Upper lobe of left lung (tissue), 6 donors: ENCODE measurements around the gene SPDEF. TPM values are rescaled to one million over a fixed set of nuclear protein-coding genes. Genes with fewer than 3 reads are reported as not detected.

Experiments used
- ATAC-seq, 2 donors: fragments of 200-7000 bp; cut with Tn5 transposase; one replicate each; pipeline ENCODE4 v1.9.1; 2022; ENCODE audit warnings: mild to moderate bottlenecking in 2 of 2, moderate library complexity in 2 of 2; ENCODE audit not compliant: low FRiP score in 2 of 2
- DNase-seq, 2 donors: peaks; one replicate each; pipeline ENCODE4 v3.0.0-alpha.2; 2019 to 2020
- H3K27ac ChIP-seq, 4 donors: fragments of 200-600 bp; sonication (generic); one replicate each; pipeline ENCODE4 v1.5.1; 2016 to 2019
- H3K27me3 ChIP-seq, 4 donors: fragments of 200-600 bp; sonication (generic); one replicate each; pipeline ENCODE4 v1.5.1; 2017 to 2019
- H3K36me3 ChIP-seq, 4 donors: fragments of 200-600 bp; sonication (generic); one replicate each; pipeline ENCODE4 v1.5.1; 2016 to 2019
- H3K4me1 ChIP-seq, 4 donors: fragments of 200-600 bp; sonication (generic); one replicate each; pipeline ENCODE4 v1.5.1; 2018 to 2019
- H3K4me3 ChIP-seq, 4 donors: fragments of 200-600 bp; sonication (generic); one replicate each; pipeline ENCODE4 v1.5.1; 2017 to 2019; ENCODE audit warnings: mild to moderate bottlenecking in 2 of 4, moderate library complexity in 1 of 4
- H3K9me3 ChIP-seq, 4 donors: fragments of 200-600 bp; sonication (generic); one replicate each; pipeline ENCODE4 v1.5.1; 2018 to 2019
- EP300 ChIP-seq, 4 donors: sonication (generic); formaldehyde crosslinking; IDR thresholded peaks; one replicate each; pipeline ENCODE4 v1.5.1; 2017; ENCODE audit warnings: antibody characterized with exemption in 4 of 4, control low read depth in 2 of 4
- POLR2A ChIP-seq, 4 donors: fragments of 450-650 bp; IDR thresholded peaks; one replicate each; pipeline ENCODE4 v1.5.1; 2016 to 2017; ENCODE audit warnings: antibody characterized with exemption in 4 of 4, mild to moderate bottlenecking in 2 of 4
- POLR2AphosphoS5 ChIP-seq, 2 donors: sonication (generic); formaldehyde crosslinking; IDR thresholded peaks; one replicate each; pipeline ENCODE4 v1.5.1; 2017; ENCODE audit warnings: antibody characterized with exemption in 2 of 2
- whole genome bisulfite sequencing, 2 donors: methylation state at CpG; one replicate each; pipeline ENCODE4 v1.1.5; 2017 to 2018; 5-methylcytosine and 5-hydroxymethylcytosine counted together
- total RNA-seq, 6 donors: library from RNA; depleted of rRNA in 4 of 6; stranded (reverse); fragments of >200 nt in 4 of 6; gene quantifications; one replicate each; pipeline versions ENCODE4 v1.1.0 to v1.2.1, GENCODE V29; 2016 to 2021
- TF ChIP-seq, protein P1 (sequence below), 6 experiments: fragments of 450-650 bp in 4 of 6; fragments of 200-600 bp in 2 of 6; sonication (generic) in 2 of 6; IDR thresholded peaks; one replicate each; pipeline ENCODE4 v1.5.1; 2016 to 2019; ENCODE audit warnings: antibody characterized with exemption in 6 of 6
- donor health status: DM: no; HTN: no; CAD: no; lungs with moderate emphysema.
- donor health status: DM: no; HTN: yes; CAD: no; lungs with severe emphysema.

The SPDEF gene
- total RNA-seq, 6 donors from 2014 or later = 0.61 to 5.2 (median 3.8) TPM

DNA sequence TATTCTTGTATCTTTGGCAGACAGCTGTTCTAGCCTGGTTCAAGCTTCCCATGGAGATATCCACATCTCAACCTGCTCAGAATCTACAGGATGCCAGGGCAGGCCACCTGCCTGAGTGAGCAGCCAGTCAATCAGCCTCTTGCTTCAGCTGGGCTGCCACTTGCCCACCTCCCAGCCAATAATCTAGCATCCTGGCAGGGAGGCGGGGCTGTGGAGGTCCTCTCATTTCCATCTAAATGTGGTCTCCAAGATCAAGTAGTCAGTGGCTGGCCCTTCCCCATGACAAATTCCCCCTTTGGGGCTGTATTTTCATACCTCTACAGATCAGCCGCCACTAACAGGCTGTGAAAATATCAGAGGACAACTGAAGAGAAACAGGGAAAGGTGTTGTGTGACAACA lies 33.0 kb upstream of the SPDEF start:
- WGBS, 2 donors = 75 to 100% methylated on average over 2 of the region's 2 CpGs
- Histone ChIP-seq H3K27me3 (no peaks in the 10 kb centered on the region), H3K27ac (no peak overlapping the region), H3K4me3 (no peak overlapping the region), H3K4me1 (peaks cover 0 to 8% (median 1%) of the 10 kb centered on the region in 4 donors), H3K9me3 (no peaks in the 10 kb centered on the region), H3K36me3 (peaks cover 6 to 34% (median 22%) of the 10 kb centered on the region in 4 donors)
- TF ChIP-seq POLR2AphosphoS5 (IDR thresholded peaks at IDR 0.05) (no peak), POLR2A (IDR thresholded peaks at IDR 0.05) (no peak), EP300 (IDR thresholded peaks at IDR 0.05) (no peak)
- TF ChIP-seq, protein P1, sequence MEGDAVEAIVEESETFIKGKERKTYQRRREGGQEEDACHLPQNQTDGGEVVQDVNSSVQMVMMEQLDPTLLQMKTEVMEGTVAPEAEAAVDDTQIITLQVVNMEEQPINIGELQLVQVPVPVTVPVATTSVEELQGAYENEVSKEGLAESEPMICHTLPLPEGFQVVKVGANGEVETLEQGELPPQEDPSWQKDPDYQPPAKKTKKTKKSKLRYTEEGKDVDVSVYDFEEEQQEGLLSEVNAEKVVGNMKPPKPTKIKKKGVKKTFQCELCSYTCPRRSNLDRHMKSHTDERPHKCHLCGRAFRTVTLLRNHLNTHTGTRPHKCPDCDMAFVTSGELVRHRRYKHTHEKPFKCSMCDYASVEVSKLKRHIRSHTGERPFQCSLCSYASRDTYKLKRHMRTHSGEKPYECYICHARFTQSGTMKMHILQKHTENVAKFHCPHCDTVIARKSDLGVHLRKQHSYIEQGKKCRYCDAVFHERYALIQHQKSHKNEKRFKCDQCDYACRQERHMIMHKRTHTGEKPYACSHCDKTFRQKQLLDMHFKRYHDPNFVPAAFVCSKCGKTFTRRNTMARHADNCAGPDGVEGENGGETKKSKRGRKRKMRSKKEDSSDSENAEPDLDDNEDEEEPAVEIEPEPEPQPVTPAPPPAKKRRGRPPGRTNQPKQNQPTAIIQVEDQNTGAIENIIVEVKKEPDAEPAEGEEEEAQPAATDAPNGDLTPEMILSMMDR (IDR thresholded peaks at IDR 0.05) = no peak
- DNase-seq = no peak
- no peak for ATAC-seq

DNA sequence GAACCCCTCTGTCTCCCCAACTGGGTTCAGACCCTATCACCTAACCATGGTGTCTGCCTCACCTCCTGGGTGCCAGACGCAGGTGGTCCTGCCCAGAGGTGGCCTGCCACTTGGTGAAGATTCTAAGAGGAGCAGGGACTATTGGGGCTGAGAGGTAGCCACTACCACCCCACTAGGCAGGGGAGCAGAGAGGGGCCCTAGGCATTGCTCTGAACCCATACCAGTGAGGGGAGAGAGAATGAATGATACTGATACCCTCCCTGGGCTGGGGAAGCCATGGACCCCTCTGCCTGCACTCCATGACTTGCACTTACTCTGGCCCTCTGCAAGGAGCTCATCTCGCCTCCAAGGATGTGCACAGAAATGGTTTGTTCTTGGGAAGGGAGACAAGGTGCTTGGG lies 31.7 kb upstream of the SPDEF start:
- TF ChIP-seq POLR2AphosphoS5 (IDR thresholded peaks at IDR 0.05) (no peak), POLR2A (IDR thresholded peaks at IDR 0.05) (no peak)
- TF ChIP-seq, protein P1 (IDR thresholded peaks at IDR 0.05) = no peak
- Histone ChIP-seq H3K9me3 (no peaks in the 10 kb centered on the region), H3K27ac (no peak overlapping the region), H3K4me1 (no peaks in the 10 kb centered on the region), H3K4me3 (no peak overlapping the region), H3K27me3 (no peaks in the 10 kb centered on the region), H3K36me3 (peaks cover 6 to 34% (median 22%) of the 10 kb centered on the region in 4 donors)
- no peak for ATAC-seq
- DNase-seq = no peak
- WGBS, 2 donors = 96 to 100% methylated on average over 1 to 2 of the region's 2 CpGs

DNA sequence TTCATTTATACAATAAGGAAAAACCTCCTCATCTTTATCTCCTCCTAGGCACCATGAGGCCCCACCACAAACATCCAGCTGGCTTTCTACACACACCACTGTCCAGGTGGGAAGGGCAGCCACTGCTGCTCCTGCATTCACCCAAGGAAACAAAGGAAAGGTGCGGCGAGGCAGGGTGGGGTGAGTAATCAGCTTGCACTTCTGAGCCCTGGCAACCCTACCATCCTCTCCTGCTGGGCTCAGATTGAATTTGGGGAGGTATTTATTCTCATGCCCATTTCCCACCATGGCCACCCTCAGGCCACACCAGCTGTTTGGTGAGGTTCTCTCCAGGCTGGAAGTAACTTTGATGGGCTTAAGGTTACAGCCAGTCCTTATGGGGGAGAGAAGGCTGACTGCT lies 31.2 kb upstream of the SPDEF start:
- H3K4me1 ChIP-seq = no peaks in the 10 kb centered on the region
- no peak for DNase-seq
- WGBS, 2 donors = 82 to 100% methylated on average over 2 of the region's 2 CpGs
- no peaks in the 10 kb centered on the region for H3K9me3 ChIP-seq
- ATAC-seq = no peak
- H3K27ac ChIP-seq = no peak overlapping the region
- TF ChIP-seq POLR2A (IDR thresholded peaks at IDR 0.05) (no peak), EP300 (IDR thresholded peaks at IDR 0.05) (no peak), POLR2AphosphoS5 (IDR thresholded peaks at IDR 0.05) (no peak)
- TF ChIP-seq, protein P1 (IDR thresholded peaks at IDR 0.05) = no peak
- no peak overlapping the region for H3K4me3 ChIP-seq
- no peaks in the 10 kb centered on the region for H3K27me3 ChIP-seq
- H3K36me3 ChIP-seq = peaks cover 6 to 34% (median 22%) of the 10 kb centered on the region in 4 donors

DNA sequence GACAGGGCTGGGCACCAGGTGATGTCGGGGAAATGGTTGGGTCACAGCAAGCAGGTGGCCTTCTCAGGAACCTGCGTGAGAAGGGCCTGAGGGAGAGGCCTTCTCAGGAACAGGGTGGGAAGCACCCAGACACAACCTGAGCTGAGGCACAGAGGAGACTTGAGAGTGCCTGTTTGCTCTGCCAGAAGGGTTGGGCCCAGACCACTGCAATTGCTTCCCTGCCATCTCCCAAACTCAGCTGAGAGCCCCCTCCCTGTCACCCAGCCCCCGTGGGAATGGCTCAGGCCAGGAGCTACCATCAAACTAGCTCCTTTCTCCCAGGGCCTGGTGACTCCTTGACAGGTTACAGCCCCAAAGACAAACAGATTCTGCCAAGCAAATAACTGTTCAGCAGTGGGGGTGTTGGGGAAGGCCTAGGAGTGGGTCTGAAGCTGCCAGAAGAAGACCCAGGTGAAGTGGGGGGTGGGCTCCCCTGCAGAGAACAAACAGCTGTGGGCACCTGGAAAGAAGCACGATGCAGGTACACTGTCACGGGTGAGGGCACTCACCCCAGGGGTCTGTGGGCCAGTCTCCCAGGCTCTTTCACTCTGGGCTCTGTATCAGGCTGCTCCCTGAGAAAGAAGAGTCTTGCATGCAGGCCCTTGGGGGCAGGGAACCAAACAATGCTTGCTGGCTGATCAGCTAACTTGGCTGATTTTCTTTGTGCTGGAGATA lies 30.4 kb upstream of the SPDEF start:
- peaks cover 6 to 34% (median 22%) of the 10 kb centered on the region in 4 donors for H3K36me3 ChIP-seq
- no peak for TF ChIP-seq POLR2A (IDR thresholded peaks at IDR 0.05)
- TF ChIP-seq EP300 (IDR thresholded peaks at IDR 0.05) = no peak
- TF ChIP-seq, protein P1 (IDR thresholded peaks at IDR 0.05) = no peak
- TF ChIP-seq POLR2AphosphoS5 (IDR thresholded peaks at IDR 0.05) = no peak
- DNase-seq (no peak), ATAC-seq (no peak)
- H3K27ac ChIP-seq = no peak overlapping the region
- no peaks in the 10 kb centered on the region for H3K27me3 ChIP-seq
- no peak overlapping the region for H3K4me3 ChIP-seq
- WGBS, 2 donors = 86 to 89% methylated on average over 4 to 5 of the region's 5 CpGs
- no peaks in the 10 kb centered on the region for H3K4me1 ChIP-seq
- H3K9me3 ChIP-seq = no peaks in the 10 kb centered on the region
